ENCODE results near the gene DNM3.

DNA sequence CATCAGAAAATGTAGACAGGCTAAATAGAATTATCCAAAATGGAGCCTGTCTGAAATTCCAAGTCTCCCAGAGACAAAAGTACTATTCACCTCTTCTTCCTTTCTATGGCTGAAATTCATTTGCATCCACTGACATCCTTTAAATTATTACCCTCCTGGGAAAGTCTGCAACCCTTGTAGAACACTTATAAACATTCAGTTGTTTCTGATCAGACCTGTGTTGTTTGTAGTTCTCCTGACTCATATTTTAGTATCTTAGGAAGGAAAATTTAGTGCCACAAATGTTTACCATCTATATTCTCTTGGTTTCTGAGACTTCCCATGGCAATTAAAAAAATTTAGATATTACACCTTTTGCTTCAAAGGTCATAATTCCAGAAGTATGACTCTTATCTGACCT, 509.6 kb downstream of the DNM3 start:
- TF ChIP-seq, protein P1, sequence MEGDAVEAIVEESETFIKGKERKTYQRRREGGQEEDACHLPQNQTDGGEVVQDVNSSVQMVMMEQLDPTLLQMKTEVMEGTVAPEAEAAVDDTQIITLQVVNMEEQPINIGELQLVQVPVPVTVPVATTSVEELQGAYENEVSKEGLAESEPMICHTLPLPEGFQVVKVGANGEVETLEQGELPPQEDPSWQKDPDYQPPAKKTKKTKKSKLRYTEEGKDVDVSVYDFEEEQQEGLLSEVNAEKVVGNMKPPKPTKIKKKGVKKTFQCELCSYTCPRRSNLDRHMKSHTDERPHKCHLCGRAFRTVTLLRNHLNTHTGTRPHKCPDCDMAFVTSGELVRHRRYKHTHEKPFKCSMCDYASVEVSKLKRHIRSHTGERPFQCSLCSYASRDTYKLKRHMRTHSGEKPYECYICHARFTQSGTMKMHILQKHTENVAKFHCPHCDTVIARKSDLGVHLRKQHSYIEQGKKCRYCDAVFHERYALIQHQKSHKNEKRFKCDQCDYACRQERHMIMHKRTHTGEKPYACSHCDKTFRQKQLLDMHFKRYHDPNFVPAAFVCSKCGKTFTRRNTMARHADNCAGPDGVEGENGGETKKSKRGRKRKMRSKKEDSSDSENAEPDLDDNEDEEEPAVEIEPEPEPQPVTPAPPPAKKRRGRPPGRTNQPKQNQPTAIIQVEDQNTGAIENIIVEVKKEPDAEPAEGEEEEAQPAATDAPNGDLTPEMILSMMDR (IDR thresholded peaks at IDR 0.05): no peak
- TF ChIP-seq EZH2 (IDR thresholded peaks at IDR 0.05): no peak

Data from neural progenitor cell (in vitro differentiated cells).